Lower leg skin (tissue), 3 donors: Measurements from ENCODE around the gene CASP5.
"Not testable (repeated sequence)": the region's sequence is repeated elsewhere in the genome, so short reads cannot be mapped to it uniquely, and the experiment has no call there.

Experiments used
- POLR2A ChIP-seq, 2 donors: fragments of 450-650 bp; IDR thresholded peaks; one replicate each; pipeline ENCODE4 v1.6.1; 2016 to 2017; ENCODE audit warnings: antibody characterized with exemption in 2 of 2, mild to moderate bottlenecking in 1 of 2, moderate library complexity in 1 of 2
- TF ChIP-seq, protein P1 (sequence below), 3 donors: fragments of 450-650 bp; IDR thresholded peaks; one replicate each; pipeline ENCODE4 v1.5.1; 2016; ENCODE audit warnings: antibody characterized with exemption in 3 of 3, mild to moderate bottlenecking in 3 of 3, moderate library complexity in 2 of 3

DNA sequence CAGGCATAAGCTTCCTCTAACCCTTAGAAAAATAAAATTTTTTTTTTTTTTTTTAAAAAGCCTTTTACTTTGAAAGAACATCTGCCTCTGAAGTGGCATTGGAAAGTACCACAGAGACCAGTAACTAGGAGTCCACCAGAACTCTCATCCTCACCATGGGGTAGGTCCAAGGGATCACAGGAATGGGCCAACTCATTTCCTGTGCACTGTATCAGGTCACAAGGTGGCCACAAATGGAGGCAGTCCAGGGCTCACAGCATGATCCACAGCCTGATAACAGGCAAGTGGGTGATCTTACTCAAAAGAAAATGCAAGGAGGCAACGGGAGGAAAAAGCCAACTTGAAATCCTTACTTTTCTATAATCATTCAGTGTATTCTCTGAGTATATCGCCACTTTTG lies 46.8 kb upstream of the CASP5 start:
- TF ChIP-seq POLR2A (IDR thresholded peaks at IDR 0.05), result not testable (repeated sequence)
- TF ChIP-seq, protein P1, sequence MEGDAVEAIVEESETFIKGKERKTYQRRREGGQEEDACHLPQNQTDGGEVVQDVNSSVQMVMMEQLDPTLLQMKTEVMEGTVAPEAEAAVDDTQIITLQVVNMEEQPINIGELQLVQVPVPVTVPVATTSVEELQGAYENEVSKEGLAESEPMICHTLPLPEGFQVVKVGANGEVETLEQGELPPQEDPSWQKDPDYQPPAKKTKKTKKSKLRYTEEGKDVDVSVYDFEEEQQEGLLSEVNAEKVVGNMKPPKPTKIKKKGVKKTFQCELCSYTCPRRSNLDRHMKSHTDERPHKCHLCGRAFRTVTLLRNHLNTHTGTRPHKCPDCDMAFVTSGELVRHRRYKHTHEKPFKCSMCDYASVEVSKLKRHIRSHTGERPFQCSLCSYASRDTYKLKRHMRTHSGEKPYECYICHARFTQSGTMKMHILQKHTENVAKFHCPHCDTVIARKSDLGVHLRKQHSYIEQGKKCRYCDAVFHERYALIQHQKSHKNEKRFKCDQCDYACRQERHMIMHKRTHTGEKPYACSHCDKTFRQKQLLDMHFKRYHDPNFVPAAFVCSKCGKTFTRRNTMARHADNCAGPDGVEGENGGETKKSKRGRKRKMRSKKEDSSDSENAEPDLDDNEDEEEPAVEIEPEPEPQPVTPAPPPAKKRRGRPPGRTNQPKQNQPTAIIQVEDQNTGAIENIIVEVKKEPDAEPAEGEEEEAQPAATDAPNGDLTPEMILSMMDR (IDR thresholded peaks at IDR 0.05), result not testable (repeated sequence)
